Left renal pelvis (tissue), 4 donors: ENCODE results near the gene ZNF777. TPM values are rescaled to one million over a fixed set of nuclear protein-coding genes. Genes with fewer than 3 reads are reported as not detected.
A peak's percentile ranks its signal among the peaks of the same experiment; 100 is the strongest.
"Not testable (repeated sequence)": the region's sequence is repeated elsewhere in the genome, so short reads cannot be mapped to it uniquely, and the experiment has no call there.

Experiments used
- DNase-seq, 4 donors: peaks; one replicate each; pipeline ENCODE4 v3.0.0-alpha.2; 2013; ENCODE audit warnings: low read depth in 4 of 4, low spot score in 3 of 4
- polyA plus RNA-seq, 4 donors: library from polyadenylated mRNA; unstranded; fragments of 120-200 nt; gene quantifications; one replicate each; pipeline ENCODE4 v1.2.1, GENCODE V29; 2013; ENCODE audit not compliant: insufficient read length in 4 of 4

ZNF777 gene
- 10 to 100 TPM; 13.6 to 16.3 (median 14.1) TPM for polyA plus RNA-seq

GRCh38 chr7:149460493-149461277, at the start of gene ZNF777:
ZNF777 (minus strand) TSS chr7:149461062; CDS start chr7:149456022, 5,040 bp downstream.
- peak; percentile 56 to 79 (median 66) for DNase-seq

GRCh38 chr7:149510248-149510647, 49.4 kb upstream of the ZNF777 start:
- no peak for DNase-seq

DNA sequence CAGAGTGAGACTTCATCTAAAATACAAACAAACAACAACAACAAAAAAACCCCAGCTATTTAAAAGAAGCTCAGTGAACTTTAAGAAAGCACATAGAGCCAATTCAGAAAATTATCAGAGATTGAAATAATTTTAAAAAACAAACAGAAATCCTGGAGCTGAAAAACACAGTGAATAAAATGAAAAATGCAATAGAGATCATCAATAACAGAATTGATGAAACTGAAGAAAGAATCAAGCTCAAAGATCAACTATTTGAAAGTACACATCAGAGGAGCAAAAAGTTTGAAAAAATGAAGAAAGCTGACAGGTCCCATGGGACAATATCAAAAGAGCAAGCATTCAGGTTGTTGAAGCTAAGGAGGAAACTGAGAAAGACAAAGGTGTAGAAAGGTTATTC, 48.9 kb upstream of the ZNF777 start:
- no peak for DNase-seq

GRCh38 chr7:149505551-149505950, 44.7 kb upstream of the ZNF777 start:
- no peak for DNase-seq

DNA sequence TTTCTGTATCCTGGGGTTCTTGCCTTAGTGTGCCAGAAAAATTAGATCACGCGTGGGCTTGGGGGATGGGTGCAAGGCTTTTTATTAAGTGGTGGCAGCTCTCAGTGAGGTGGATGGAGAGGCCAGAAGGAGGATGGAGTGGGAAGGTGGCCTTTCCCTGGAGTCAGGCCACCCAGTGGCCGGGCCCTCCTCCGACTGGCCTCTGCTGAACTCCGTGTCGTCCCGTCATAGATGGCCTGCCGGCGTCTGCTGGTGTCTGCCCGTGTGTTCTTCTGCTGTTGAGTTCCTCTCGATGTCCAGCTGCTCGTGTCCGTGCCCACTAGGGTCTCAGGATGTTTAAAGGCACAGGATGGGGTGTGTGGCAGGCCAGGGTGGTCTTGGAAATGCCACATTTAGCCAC, 40.8 kb upstream of the ZNF777 start:
- DNase-seq = no peak

DNA sequence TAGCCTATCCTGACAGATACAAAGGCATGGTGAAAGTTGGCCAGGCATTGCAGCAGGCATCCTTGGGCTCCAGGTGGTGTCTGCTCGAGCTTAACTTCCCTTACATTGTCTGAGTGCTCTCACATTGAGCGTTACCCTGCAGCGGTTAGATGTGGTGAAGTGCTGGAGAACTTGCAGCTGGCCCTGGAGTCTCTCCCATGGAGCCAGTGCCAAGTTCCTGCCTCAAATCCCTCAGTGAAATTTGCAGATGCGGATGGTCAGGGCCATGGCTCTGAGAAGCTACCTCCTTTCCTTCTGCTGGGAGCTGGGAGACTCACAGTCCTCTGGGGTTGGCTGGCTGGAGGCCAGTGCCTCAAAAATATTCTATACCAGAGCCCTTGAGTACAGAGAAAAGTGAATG, 40.0 kb upstream of the ZNF777 start:
- DNase-seq = no peak

DNA sequence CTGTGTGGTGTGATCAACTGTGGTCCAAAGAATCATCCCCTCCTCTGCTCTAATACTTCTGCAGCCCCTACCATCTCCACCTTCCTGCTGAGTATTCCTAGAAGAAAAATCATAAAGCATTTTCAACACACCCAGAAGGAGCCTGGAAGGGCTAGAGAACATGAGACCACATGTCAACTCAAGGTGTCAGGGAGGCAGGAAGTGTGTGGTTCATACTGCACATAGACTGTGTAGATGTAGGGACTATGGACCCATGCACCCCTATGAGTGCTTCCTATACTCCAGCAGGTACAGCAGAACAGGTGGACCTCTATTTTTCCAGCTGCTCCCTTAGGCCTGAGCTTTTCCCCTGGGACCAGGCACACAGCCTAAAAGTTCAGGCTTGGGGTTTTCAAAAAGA, 39.3 kb upstream of the ZNF777 start:
- no peak for DNase-seq

DNA sequence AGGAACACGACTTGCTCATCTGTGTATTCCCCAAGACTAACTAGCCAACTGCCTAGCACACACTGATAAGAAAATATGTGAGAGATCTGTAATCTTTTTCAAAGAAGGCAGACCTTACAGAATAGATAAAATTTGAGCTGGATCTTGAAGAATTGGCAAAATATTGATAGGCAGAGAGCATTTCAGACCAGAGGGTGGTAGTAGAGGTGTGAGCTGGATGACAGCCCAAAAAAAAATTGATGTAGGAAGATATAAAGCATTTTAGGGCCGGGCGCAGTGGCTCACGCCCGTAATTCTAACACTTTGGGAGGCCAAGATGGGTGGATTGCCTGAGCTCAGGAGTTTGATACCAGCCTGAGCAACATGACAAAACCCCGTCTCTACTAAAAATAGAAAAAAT, 37.9 kb upstream of the ZNF777 start:
- DNase-seq = no peak

DNA sequence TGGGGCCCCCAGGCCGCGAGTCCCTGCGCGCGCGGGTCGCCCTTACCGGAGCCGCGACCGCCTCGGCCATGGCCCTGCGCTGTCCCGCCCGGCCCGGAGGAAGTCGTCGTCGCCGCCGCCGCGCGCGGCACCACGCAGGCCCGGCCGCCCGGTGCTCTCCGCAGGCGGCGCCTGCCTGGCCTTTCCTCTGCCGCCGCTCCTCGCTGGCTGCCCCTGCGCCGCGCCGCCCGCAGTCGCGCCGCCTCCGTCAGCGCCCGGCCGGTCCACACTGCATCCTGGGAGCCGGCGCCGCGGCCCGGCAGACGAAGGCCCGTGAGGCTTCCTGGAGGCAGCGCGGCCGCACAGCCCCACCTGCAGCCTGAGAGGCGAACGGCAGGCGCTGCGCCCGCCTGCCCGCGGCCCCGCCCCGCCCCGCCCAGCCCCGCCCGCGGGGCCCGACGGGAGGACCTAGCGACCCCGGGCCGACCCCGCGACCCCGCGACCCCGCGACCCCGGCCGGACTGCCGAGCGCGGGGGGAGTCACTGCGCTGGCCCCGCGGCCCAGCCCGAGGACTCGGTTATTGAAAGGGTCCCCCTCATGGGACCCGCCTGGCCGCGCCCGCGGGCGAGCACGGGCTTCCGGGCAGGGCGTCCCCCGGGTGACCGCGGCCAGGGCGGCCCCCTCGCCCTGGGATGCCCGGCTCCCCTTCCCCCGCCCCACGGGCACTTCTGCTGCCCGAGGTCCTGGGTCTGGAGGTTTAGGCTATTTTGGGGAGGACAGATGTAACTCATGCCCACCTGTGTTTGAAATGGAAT, 36.8 kb upstream of the ZNF777 start, which contains the start of gene ZNF746:
TSS of gene ZNF746 (minus strand) at position 343 of the 795 bp plus-strand sequence. CDS start at position 70, 273 bp downstream.
- peak in 3 of 4 donors; percentile 50 to 55 (median 54) for DNase-seq

- peak in 1 of 4 donors; percentile 12 for DNase-seq
Observed at GRCh38 chr7:149496642-149497391, 36.0 kb upstream of the ZNF777 start.

DNA sequence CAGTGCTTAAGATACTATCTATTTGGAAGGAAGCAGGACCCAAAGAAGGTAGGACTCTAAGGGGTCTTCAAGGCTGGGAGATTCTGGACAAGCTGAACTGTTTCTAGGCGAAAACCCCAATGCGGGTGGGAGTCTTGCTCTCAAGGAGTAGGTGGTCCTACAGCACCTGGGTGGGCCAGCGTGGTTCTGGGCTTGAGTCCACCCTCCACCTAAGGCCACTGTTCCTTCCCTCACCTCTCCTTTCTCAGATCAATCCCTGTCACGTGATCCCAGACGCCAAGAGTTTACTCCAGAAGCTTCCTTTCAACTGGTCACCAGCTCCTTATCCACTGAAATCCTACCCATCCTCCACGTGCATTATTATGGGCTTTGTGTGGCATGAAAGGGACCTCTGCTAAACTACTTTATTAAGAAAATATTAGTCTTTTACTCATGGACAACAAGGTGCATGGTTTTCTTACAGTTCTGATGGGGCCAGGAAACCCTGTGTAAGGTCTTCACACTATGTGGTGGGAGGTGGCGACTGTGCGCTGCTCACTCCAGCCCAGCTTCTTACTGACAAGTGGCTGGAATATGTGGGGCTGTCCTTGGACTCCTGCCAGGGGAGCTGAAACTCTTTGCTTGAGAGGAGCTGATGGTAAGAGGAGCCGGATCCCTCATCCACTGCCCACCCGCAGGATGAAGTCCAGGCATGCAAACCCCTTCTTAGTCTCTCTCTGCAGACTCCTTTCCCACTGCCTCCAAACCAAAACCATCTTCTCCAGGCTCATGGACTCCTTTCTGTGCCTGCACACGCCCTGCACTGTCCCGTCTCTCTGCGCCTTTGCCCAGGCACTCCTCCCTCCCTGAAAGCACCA, 35.2 kb upstream of the ZNF777 start:
- DNase-seq = peak; percentile 48 to 75 (median 61)

DNA sequence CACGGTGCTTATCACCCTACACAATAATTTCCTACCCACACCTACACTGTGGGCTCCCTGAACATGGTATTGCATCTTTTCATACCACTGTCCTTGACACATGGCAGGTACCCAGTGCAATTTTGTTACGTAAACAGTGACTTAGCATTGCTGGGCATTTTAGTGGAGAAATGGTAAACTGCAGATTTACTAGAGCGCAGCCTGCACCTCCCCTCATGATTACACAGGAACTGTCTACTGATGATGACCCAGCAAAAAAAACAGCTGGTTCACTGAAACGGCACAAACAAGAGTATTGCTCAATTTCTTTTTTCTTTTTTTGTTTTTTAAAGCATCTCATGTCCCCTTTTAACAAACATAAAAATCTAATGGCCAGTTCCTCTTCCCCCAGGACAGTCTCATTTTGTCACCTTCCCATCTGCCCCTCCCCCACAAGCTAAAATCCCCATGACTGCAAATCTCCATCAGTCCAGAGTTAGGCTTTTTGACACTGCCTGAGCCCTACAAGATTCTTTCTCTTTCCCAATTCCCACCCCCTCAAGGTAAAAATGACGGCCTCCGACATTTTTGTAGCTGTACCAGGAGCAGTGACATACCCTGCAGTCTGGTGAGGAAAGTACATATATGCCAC, 34.0 kb upstream of the ZNF777 start:
- no peak for DNase-seq

GRCh38 chr7:149493975-149494374, 33.1 kb upstream of the ZNF777 start:
- DNase-seq = not testable (repeated sequence)

- DNase-seq = no peak
Observed at GRCh38 chr7:149493366-149493765, 32.5 kb upstream of the ZNF777 start.

DNA sequence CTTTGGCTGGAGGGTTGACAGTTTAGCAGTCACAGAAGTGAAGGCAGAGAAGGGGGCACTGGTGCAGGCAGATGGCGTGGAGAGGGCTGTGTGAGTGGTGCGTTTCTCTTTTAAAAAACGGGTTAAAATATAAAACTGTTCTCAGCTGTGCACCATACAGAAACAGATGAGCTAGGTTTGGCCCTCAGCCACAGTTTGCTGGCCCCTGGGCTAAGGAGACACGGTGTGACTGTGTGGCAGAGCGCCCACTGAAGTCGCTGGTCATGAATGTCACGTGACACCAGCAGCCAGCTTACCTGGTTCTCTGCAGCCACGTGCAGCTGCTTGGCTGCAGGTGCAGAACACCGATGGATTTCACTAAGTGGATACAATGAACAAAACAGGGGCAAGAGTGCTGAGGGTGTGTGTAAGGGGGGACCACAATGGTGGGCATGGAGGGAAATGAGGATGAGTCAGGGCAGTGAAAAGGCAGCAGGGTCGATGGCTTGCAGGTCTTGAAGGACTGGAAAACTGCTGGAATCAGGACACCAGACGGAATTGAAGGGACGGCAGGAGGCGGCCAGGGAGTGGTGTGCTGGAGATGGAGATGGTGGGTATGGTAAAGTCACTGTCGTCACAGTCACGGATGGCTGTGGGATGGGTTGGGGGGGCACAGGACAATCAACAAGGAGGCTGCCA, 29.4 kb upstream of the ZNF777 start:
- no peak for DNase-seq

DNA sequence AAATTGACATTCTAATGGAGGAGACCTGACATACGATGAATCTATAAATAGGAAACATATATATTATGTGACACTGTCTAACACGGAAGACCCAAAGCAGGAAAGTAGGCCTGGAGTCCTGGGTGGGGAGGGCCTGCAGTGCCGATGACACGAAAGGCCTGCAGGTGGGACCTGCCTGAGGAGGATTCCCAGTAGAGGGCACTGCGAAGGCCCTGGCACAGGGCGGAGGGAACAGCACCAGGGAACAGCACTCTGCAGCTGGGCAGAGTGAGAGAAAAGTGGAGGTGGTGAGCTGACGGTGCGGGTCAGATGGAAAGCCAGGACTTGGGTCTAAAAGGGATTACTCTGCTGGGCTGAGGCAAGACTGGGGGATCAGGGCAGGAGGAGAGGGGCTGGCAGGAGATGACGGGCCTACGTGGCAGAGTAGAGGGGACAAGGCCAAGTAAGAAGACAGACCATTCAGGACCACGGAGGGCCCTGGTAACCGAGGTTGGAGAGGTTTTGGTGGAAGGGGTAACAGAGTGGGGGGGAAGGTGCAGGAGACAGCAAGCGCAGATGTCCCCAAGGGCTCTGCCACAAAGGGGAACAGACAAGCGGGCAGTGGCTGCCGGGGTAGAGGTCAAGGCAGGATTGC, 28.6 kb upstream of the ZNF777 start:
- DNase-seq = no peak

DNA sequence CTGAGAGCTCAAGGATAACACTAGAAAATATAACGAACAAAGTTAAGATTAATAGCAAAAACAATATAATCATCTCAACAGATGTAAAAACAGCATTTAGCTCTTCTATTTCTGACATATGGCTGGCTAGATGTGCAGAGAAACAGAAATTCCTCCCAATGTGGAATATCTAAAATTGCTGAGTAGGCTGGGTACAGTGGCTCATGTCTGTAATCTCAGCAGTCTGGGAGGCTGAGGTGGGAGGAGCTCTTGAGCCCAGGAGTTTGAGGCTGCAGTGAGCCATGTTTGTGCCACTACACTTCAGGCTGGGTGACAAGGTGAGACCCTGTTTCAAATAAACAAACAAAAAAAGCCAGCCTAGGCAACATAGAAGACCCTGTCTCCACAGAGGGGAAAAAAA, 18.7 kb upstream of the ZNF777 start:
- no peak for DNase-seq

DNA sequence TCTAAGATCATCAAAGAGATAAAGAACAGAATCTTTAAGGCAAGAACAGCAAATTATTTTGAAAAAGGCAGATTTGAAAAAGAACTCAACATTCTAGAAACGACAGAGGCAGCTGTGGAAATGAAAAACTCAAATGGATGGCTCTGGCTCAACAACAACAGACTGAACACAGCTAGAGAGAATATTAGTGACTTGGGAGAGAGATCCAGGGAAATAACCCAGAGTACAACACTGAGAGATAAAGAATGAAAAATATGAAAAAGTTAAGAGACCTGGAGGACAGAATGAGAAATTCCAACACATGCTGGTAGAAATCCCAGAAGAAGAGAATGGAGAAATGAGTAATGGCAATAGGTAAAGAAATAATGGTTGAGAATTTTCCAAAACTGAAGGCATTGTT, 17.9 kb upstream of the ZNF777 start:
- DNase-seq = no peak
